ENCODE data around the gene FBXO24.

DNA sequence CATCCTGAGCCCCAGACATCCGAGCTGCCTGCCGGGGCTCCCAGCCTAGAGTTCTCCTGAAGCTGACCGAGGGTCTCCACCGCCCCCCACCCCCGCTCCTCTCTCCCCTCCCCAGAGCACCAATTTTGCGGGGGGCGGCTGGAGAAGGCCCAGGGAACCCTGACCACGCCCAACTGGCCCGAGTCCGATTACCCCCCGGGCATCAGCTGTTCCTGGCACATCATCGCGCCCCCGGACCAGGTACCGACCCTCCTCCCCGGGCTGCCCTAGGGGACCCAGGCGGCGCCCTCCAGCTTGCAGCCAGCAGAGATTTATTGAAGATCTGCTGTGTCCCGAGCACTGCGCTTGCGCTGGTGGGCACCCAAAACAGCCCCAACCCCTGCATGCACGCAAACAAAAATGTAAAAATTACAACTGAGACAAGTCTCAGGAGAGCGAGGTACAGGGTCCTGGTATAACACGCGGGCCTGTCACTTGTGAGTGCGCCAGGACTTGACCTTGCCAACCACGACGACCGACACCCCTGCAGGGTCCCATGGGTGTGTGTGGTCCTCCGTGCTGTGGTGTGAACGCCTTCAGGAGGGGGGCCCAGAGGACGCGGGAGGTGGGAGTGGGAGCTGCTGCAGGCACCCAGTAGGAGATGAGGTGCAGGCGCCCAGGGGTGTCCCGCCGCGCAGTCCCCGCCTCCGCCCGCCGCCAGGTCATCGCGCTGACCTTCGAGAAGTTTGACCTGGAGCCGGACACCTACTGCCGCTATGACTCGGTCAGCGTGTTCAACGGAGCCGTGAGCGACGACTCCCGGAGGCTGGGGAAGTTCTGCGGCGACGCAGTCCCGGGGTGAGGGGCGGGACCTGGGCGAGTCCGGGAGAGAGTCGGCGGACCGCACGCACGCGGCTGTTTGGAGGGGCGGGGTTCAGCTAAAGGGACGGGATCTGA is 19.1 kb downstream of the FBXO24 start:
- TF ChIP-seq, protein P1, sequence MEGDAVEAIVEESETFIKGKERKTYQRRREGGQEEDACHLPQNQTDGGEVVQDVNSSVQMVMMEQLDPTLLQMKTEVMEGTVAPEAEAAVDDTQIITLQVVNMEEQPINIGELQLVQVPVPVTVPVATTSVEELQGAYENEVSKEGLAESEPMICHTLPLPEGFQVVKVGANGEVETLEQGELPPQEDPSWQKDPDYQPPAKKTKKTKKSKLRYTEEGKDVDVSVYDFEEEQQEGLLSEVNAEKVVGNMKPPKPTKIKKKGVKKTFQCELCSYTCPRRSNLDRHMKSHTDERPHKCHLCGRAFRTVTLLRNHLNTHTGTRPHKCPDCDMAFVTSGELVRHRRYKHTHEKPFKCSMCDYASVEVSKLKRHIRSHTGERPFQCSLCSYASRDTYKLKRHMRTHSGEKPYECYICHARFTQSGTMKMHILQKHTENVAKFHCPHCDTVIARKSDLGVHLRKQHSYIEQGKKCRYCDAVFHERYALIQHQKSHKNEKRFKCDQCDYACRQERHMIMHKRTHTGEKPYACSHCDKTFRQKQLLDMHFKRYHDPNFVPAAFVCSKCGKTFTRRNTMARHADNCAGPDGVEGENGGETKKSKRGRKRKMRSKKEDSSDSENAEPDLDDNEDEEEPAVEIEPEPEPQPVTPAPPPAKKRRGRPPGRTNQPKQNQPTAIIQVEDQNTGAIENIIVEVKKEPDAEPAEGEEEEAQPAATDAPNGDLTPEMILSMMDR (IDR thresholded peaks at IDR 0.05) = no peak
- TF ChIP-seq POLR2A (IDR thresholded peaks at IDR 0.05) (no peak), EP300 (IDR thresholded peaks at IDR 0.05) (no peak)
